Measurements from ENCODE around the gene TVP23C. TPM values are rescaled to one million over a fixed set of nuclear protein-coding genes. Genes with fewer than 3 reads are reported as not detected.
"Not testable (repeated sequence)": the region's sequence is repeated elsewhere in the genome, so short reads cannot be mapped to it uniquely, and the experiment has no call there.

Gene TVP23C
- total and polyA plus RNA-seq, 7 experiments from 2014 or later, result 4.6 to 25.6 (median 13.1) TPM

DNA sequence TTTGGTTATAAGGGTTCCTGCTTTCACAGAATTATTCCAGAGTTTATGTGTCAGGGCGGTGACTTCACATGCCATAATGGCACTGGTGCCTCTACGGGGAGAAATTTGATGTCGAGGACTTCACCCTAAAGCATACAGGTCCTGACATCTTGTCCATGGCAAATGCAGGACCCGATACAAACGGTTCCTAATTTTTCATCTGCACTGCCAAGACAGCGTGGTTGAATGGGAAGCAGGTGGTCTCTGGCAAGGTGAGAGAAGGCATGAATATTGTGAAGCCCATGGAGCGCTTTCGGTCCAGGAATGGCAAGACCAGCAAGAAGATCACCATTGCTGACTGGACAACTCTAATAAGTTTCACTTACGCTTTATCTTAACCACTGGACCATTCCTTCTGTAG, 56.3 kb downstream of the TVP23C start:
- DNase-seq, result no peak
- intact Hi-C loops (cut with micrococcal nuclease), result no loop called here
- no peaks in the 10 kb centered on the region for H3K36me3 ChIP-seq (ENCODE audit: control insufficient read depth in 2 of 3, insufficient read depth in 3 of 3, low read length in 3 of 3)
- no peak overlapping the region for H3K27ac Mint-ChIP-seq
- no peak overlapping the region for H3K27ac ChIP-seq (ENCODE audit: low read depth, low read length)
- H3K27me3 Mint-ChIP-seq, result no peaks in the 10 kb centered on the region
- ChIA-PET CTCF (no interaction called here), POLR2A (no interaction called here)
- H3K9me3 ChIP-seq (ENCODE audit: control insufficient read depth in 2 of 3, low read length in 3 of 3), result no peaks in the 10 kb centered on the region
- H3K4me3 ChIP-seq (ENCODE audit: low read length), result no peak overlapping the region
- ATAC-seq, result no peak
- H3K4me1 ChIP-seq (ENCODE audit: control insufficient read depth in 2 of 2, insufficient read depth in 2 of 2, low read length in 2 of 2), result no peaks in the 10 kb centered on the region
- no peaks in the 10 kb centered on the region for H3K9me3 Mint-ChIP-seq
- H3K4me3 Mint-ChIP-seq, result no peak overlapping the region
- no peaks in the 10 kb centered on the region for H3K27me3 ChIP-seq (ENCODE audit: control insufficient read depth in 2 of 2, insufficient read depth in 2 of 2, low read length in 2 of 2)
- peaks cover 7 to 46% (median 25%) of the 10 kb centered on the region in 5 donors for H3K36me3 Mint-ChIP-seq
- peaks cover 7 to 14% (median 9%) of the 10 kb centered on the region in 7 donors for H3K4me1 Mint-ChIP-seq

GRCh38 chr17:15505708-15506107, 57.6 kb downstream of the TVP23C start:
- CTCF ChIA-PET, ATAC-seq: not testable (repeated sequence)

GRCh38 chr17:15503731-15504130, 59.6 kb downstream of the TVP23C start:
- H3K36me3 Mint-ChIP-seq, result peaks cover 8 to 54% (median 25%) of the 10 kb centered on the region in 5 donors
- H3K27me3 ChIP-seq (ENCODE audit: control insufficient read depth in 2 of 2, insufficient read depth in 2 of 2, low read length in 2 of 2), result no peaks in the 10 kb centered on the region
- H3K27me3 Mint-ChIP-seq, result no peaks in the 10 kb centered on the region
- no peak for ATAC-seq
- CTCF ChIA-PET, result interaction anchor here (1.2 kb wide), 2 partner anchors 240 to 246 kb away, joined by 4 to 6 read pairs; no protein-coding TSS in a partner anchor
- H3K36me3 ChIP-seq (ENCODE audit: control insufficient read depth in 2 of 3, insufficient read depth in 3 of 3, low read length in 3 of 3), result peaks cover 0 to 5% (median 3%) of the 10 kb centered on the region in 3 experiments
- H3K4me1 Mint-ChIP-seq, result peaks cover 6 to 14% (median 8%) of the 10 kb centered on the region in 7 donors
- peak overlapping the region in 1 of 9 donors; percentile 33 for H3K27ac Mint-ChIP-seq
- POLR2A ChIA-PET, result no interaction called here
- no peaks in the 10 kb centered on the region for H3K4me1 ChIP-seq (ENCODE audit: control insufficient read depth in 2 of 2, insufficient read depth in 2 of 2, low read length in 2 of 2)
- no peak overlapping the region for H3K4me3 Mint-ChIP-seq
- DNase-seq, result no peak
- H3K4me3 ChIP-seq (ENCODE audit: low read length), result no peak overlapping the region
- intact Hi-C loops (cut with micrococcal nuclease), result loop anchor here in 1 of 2 donors (1.0 kb wide), 1 partner anchor 246 kb away; no protein-coding TSS in a partner anchor
- no peaks in the 10 kb centered on the region for H3K9me3 Mint-ChIP-seq
- no peak overlapping the region for H3K27ac ChIP-seq (ENCODE audit: low read depth, low read length)
- no peaks in the 10 kb centered on the region for H3K9me3 ChIP-seq (ENCODE audit: control insufficient read depth in 2 of 3, low read length in 3 of 3)

More at GRCh38 chr17:15505708-15506107, 57.6 kb downstream of the TVP23C start:
- H3K27me3 Mint-ChIP-seq; H3K9me3 ChIP-seq (ENCODE audit: control insufficient read depth in 2 of 3, low read length in 3 of 3); H3K4me1 ChIP-seq (ENCODE audit: control insufficient read depth in 2 of 2, insufficient read depth in 2 of 2, low read length in 2 of 2); H3K4me3 ChIP-seq (ENCODE audit: low read length); H3K27ac ChIP-seq (ENCODE audit: low read depth, low read length); POLR2A ChIA-PET; DNase-seq; H3K9me3 Mint-ChIP-seq; H3K36me3 ChIP-seq (ENCODE audit: control insufficient read depth in 2 of 3, insufficient read depth in 3 of 3, low read length in 3 of 3); intact Hi-C loops (cut with micrococcal nuclease); H3K27me3 ChIP-seq (ENCODE audit: control insufficient read depth in 2 of 2, insufficient read depth in 2 of 2, low read length in 2 of 2); H3K27ac Mint-ChIP-seq; H3K4me3 Mint-ChIP-seq: not testable (repeated sequence)
- Mint-ChIP-seq H3K36me3 (peaks cover 7 to 46% (median 25%) of the 10 kb centered on the region in 5 donors), H3K4me1 (peaks cover 7 to 14% (median 9%) of the 10 kb centered on the region in 7 donors)

- H3K4me1 ChIP-seq (ENCODE audit: control insufficient read depth in 2 of 2, insufficient read depth in 2 of 2, low read length in 2 of 2), result no peaks in the 10 kb centered on the region
- intact Hi-C loops (cut with micrococcal nuclease), result loop anchor here in 1 of 2 donors (1.0 kb wide), 1 partner anchor 245 kb away; no protein-coding TSS in a partner anchor
- peaks cover 0 to 10% (median 5%) of the 10 kb centered on the region in 3 experiments for H3K36me3 ChIP-seq (ENCODE audit: control insufficient read depth in 2 of 3, insufficient read depth in 3 of 3, low read length in 3 of 3)
- H3K27me3 ChIP-seq (ENCODE audit: control insufficient read depth in 2 of 2, insufficient read depth in 2 of 2, low read length in 2 of 2), result no peaks in the 10 kb centered on the region
- H3K27ac Mint-ChIP-seq, result peak overlapping the region in 2 of 9 donors; percentile 43 to 60
- ChIA-PET CTCF (interaction anchor here (0.7 to 1.5 kb wide), 5 partner anchors 45 to 1124 kb away, joined by 3 to 6 read pairs (median 3); no protein-coding TSS in a partner anchor), POLR2A (no interaction called here)
- no peak overlapping the region for H3K4me3 ChIP-seq (ENCODE audit: low read length)
- DNase-seq (peak; percentile 28 to 74 (median 53)), ATAC-seq (peak; percentile 90)
- peaks cover 10 to 52% (median 18%) of the 10 kb centered on the region in 5 donors for H3K36me3 Mint-ChIP-seq
- H3K27me3 Mint-ChIP-seq, result no peaks in the 10 kb centered on the region
- H3K4me3 Mint-ChIP-seq, result peak overlapping the region in 3 of 10 donors; percentile 26 to 65 (median 53)
- peaks cover 6 to 14% (median 8%) of the 10 kb centered on the region in 7 donors for H3K4me1 Mint-ChIP-seq
- no peak overlapping the region for H3K27ac ChIP-seq (ENCODE audit: low read depth, low read length)
- no peaks in the 10 kb centered on the region for H3K9me3 Mint-ChIP-seq
- no peaks in the 10 kb centered on the region for H3K9me3 ChIP-seq (ENCODE audit: control insufficient read depth in 2 of 3, low read length in 3 of 3)
Observed at GRCh38 chr17:15502369-15503112, 60.7 kb downstream of the TVP23C start.

GRCh38 chr17:15501793-15502192, 61.5 kb downstream of the TVP23C start:
- POLR2A ChIA-PET, result no interaction called here
- H3K4me1 Mint-ChIP-seq, result peaks cover 6 to 14% (median 8%) of the 10 kb centered on the region in 7 donors
- H3K4me3 ChIP-seq (ENCODE audit: low read length), result no peak overlapping the region
- intact Hi-C loops (cut with micrococcal nuclease), result no loop called here
- no peak overlapping the region for H3K4me3 Mint-ChIP-seq
- H3K36me3 ChIP-seq (ENCODE audit: control insufficient read depth in 2 of 3, insufficient read depth in 3 of 3, low read length in 3 of 3), result peaks cover 0 to 10% (median 5%) of the 10 kb centered on the region in 3 experiments
- DNase-seq (no peak), ATAC-seq (no peak)
- peaks cover 15 to 52% (median 21%) of the 10 kb centered on the region in 5 donors for H3K36me3 Mint-ChIP-seq
- no peak overlapping the region for H3K27ac ChIP-seq (ENCODE audit: low read depth, low read length)
- no peaks in the 10 kb centered on the region for H3K9me3 Mint-ChIP-seq
- H3K4me1 ChIP-seq (ENCODE audit: control insufficient read depth in 2 of 2, insufficient read depth in 2 of 2, low read length in 2 of 2), result no peaks in the 10 kb centered on the region
- peak overlapping the region in 1 of 9 donors; percentile 22 for H3K27ac Mint-ChIP-seq
- no peaks in the 10 kb centered on the region for H3K9me3 ChIP-seq (ENCODE audit: control insufficient read depth in 2 of 3, low read length in 3 of 3)
- CTCF ChIA-PET, result interaction anchor here (0.6 to 1.5 kb wide), 3 partner anchors 13 to 265 kb away, joined by 3 read pairs; no protein-coding TSS in a partner anchor
- no peaks in the 10 kb centered on the region for H3K27me3 ChIP-seq (ENCODE audit: control insufficient read depth in 2 of 2, insufficient read depth in 2 of 2, low read length in 2 of 2)
- no peaks in the 10 kb centered on the region for H3K27me3 Mint-ChIP-seq

DNA sequence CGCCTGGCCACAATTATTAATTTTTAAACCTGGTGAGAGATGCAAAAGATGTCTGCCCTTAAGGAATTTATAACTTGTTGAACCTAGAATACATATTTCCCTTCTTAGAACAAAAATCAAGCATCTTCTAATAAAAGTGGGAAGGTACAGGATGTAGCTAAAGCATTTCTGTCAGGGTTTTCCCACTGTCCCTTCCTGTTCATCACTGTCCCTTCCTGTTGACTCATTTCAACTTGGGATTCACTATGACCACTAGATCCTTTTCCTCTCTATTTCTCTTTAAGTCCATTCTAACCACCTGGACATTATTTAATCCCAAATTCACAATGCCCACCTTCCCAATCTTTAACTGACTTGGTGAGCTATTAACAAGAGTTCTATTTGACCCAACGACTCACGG, 62.0 kb downstream of the TVP23C start:
- H3K36me3 ChIP-seq (ENCODE audit: control insufficient read depth in 2 of 3, insufficient read depth in 3 of 3, low read length in 3 of 3), result peaks cover 0 to 10% (median 5%) of the 10 kb centered on the region in 3 experiments
- no peak for ATAC-seq
- intact Hi-C loops (cut with micrococcal nuclease), result no loop called here
- no peak overlapping the region for H3K4me3 Mint-ChIP-seq
- H3K9me3 ChIP-seq (ENCODE audit: control insufficient read depth in 2 of 3, low read length in 3 of 3), result no peaks in the 10 kb centered on the region
- H3K4me3 ChIP-seq (ENCODE audit: low read length), result no peak overlapping the region
- DNase-seq, result no peak
- peaks cover 12 to 49% (median 18%) of the 10 kb centered on the region in 5 donors for H3K36me3 Mint-ChIP-seq
- H3K27me3 Mint-ChIP-seq, result no peaks in the 10 kb centered on the region
- no peaks in the 10 kb centered on the region for H3K4me1 ChIP-seq (ENCODE audit: control insufficient read depth in 2 of 2, insufficient read depth in 2 of 2, low read length in 2 of 2)
- peaks cover 6 to 14% (median 8%) of the 10 kb centered on the region in 7 donors for H3K4me1 Mint-ChIP-seq
- no peak overlapping the region for H3K27ac ChIP-seq (ENCODE audit: low read depth, low read length)
- ChIA-PET POLR2A (no interaction called here), CTCF (interaction anchor here (0.6 kb wide), 1 partner anchor 12 kb away, joined by 3 read pairs; no protein-coding TSS in a partner anchor)
- H3K27me3 ChIP-seq (ENCODE audit: control insufficient read depth in 2 of 2, insufficient read depth in 2 of 2, low read length in 2 of 2), result no peaks in the 10 kb centered on the region
- H3K27ac Mint-ChIP-seq, result peak overlapping the region in 1 of 9 donors; percentile 22
- H3K9me3 Mint-ChIP-seq, result no peaks in the 10 kb centered on the region

All from naive thymus-derived CD4-positive, alpha-beta T cell (primary cell).